Heart left ventricle (tissue), 13 donors: Measurements from ENCODE around the gene DHX35.

Experiments used
- CTCF ChIP-seq, 12 donors: fragments of 200-600 bp; sonication (generic) in 4 of 12; IDR thresholded peaks; one replicate each; pipeline versions ENCODE4 v1.5.0 to v1.8.0; 2018 to 2022; ENCODE audit warnings: antibody characterized with exemption in 12 of 12, mild to moderate bottlenecking in 5 of 12
- POLR2A ChIP-seq, 2 donors: fragments of 450-650 bp; IDR thresholded peaks; one replicate each; pipeline ENCODE4 v1.6.1; 2017; ENCODE audit warnings: antibody characterized with exemption in 2 of 2, mild to moderate bottlenecking in 2 of 2, moderate library complexity in 2 of 2
- donor health status: ischemic (EF 13 %, LVEDD 7.1; RV severe dilation, severe dysfunction).
- donor health status: DM: no; HTN: yes; CAD: no.
- donor health status: DM: no; HTN: no; CAD: no.
- donor health status: ischemic (EF 25% LVEDD 6.9; RV normal size, moderate dysfunction).
- donor health status: ischemic (EF 25% LVEDD 5.7; RV mildly dilated, moderate dysfunction).
- donor health status: ischemic (EF 35%, LVEDD 5.7; RV mildly dilated, moderate dysfunction).
- donor health status: nonischemic (EF 11% LVEDD 7.7; RV severe dilation, severe dysfunction).
- donor health status: DM: yes; HTN: yes; CAD: no.
- donor health status: PGD.
- donor health status: ischemic (EF 29% LVEDD 5.4; RV normal size, mild dysfunction).
- donor health status: nonischemic (EF 23%, LVEDD 6.1; RV moderate dilation, normal function).

DNA sequence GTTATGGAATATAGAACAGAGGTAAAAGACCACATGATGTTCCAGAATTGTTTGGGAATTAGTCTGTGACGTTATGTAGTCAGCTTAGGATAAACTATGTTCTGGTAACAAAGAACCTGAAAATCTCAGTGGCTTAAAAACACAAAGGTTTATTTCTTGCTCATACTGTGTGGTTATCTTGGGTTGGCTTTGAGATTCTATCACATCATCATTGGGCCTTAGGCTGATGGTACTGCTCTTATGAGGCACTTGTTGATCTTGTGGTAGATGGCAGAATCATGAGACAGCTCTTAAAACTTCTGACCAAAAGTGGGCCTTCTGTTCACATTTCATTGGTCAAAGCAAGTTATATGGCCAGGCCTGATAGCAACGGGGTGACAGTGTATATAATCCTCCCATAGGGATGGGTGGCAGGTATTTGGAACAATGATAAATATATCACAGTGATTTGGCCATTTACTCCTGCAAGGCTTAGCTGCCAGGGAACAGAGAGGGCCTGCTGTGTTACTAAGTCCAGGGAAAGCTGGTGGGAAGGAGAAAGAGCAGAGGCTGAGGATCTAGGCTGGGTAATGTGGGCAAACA is 13.5 kb downstream of the DHX35 start:
- no peak for TF ChIP-seq CTCF (IDR thresholded peaks at IDR 0.05)
- no peak for TF ChIP-seq POLR2A (IDR thresholded peaks at IDR 0.05)
